Right lobe of liver (tissue), 6 donors: ENCODE measurements around the gene KIAA0825. TPM values are rescaled to one million over a fixed set of nuclear protein-coding genes. Genes with fewer than 3 reads are reported as not detected.

Experiments used
- ATAC-seq, 4 donors: fragments of 200-7000 bp; cut with Tn5 transposase; one replicate each; pipeline ENCODE4 v1.9.1; 2020; ENCODE audit warnings: mild to moderate bottlenecking in 4 of 4, moderate library complexity in 4 of 4
- DNase-seq, 3 donors: peaks; one replicate each; pipeline ENCODE4 v3.0.0-alpha.2; 2020
- H3K27ac ChIP-seq, 3 donors: fragments of 200-600 bp; one replicate each; pipeline ENCODE4 v1.8.0; 2022
- H3K27me3 ChIP-seq, 2 donors: fragments of 200-600 bp; one replicate each; pipeline ENCODE4 v1.8.0; 2022
- H3K36me3 ChIP-seq, 4 donors: fragments of 200-600 bp; sonication (generic) in 1 of 4; one replicate each; pipeline versions ENCODE4 v1.5.1 to v1.8.0; 2017 to 2022; ENCODE audit warnings: control low read depth in 1 of 4
- H3K4me1 ChIP-seq, 4 donors: fragments of 200-600 bp; sonication (generic) in 1 of 4; one replicate each; pipeline versions ENCODE4 v1.5.1 to v1.8.0; 2017 to 2022; ENCODE audit warnings: control low read depth in 1 of 4
- H3K4me3 ChIP-seq, 3 donors: fragments of 200-600 bp; one replicate each; pipeline ENCODE4 v1.8.0; 2022
- H3K9me3 ChIP-seq, 4 donors: fragments of 200-600 bp; sonication (generic) in 1 of 4; one replicate each; pipeline versions ENCODE4 v1.5.1 to v1.8.0; 2017 to 2022; ENCODE audit warnings: control low read depth in 1 of 4
- POLR2A ChIP-seq: fragments of 450-650 bp; IDR thresholded peaks from one replicate; pipeline ENCODE4 v1.6.1; 2017; ENCODE audit warnings: antibody characterized with exemption, mild to moderate bottlenecking
- WGBS: methylation state at CpG from one replicate; pipeline ENCODE4 v1.1.6; 2018; ENCODE audit warnings: low coverage, low lambda C conversion rate; ENCODE audit not compliant: insufficient coverage; ENCODE audit errors: missing lambda C conversion rate; 5-methylcytosine and 5-hydroxymethylcytosine counted together
- intact Hi-C, 2 donors: fragments of 100-400 bp; cut with DNase I; formaldehyde crosslinking; loops; one replicate each; pipeline versions ENCODE4 v1.11.2 to v1.14.1; 2022
- total RNA-seq, 6 experiments: library from RNA; depleted of rRNA in 2 of 6; stranded (reverse); fragments of >200 nt in 2 of 6; fragmentation: NEBNext Ultra II Directional in 3 of 6; extraction: Animal tissue kit (Norgen Biotek cat#: 25700) in 3 of 6; gene quantifications; one replicate each; pipeline versions ENCODE4 v1.1.0 to v1.2.4, GENCODE V29; 2016 to 2023
- TF ChIP-seq, protein P1 (sequence below), 4 donors: fragments of 200-600 bp in 3 of 4; fragments of 450-650 bp in 1 of 4; IDR thresholded peaks; one replicate each; pipeline versions ENCODE4 v1.5.1 to v1.8.0; 2016 to 2022; ENCODE audit warnings: antibody characterized with exemption in 4 of 4, mild to moderate bottlenecking in 2 of 4
- donor health status: DM: no; HTN: yes; CAD: no.
- donor health status: DM: no; HTN: no; CAD: no.
- donor health status: DM: no; HTN: no; CAD: no.
- donor health status: DM: no; HTN: yes; CAD: no.
- donor health status: DM: no; HTN: yes; CAD: no.

KIAA0825 gene
- total RNA-seq, 6 experiments from 2014 or later: 0.86 to 3.2 (median 1.7) TPM

GRCh38 chr5:94329115-94329514, 289.3 kb downstream of the KIAA0825 start:
- Histone ChIP-seq H3K27ac (no peak overlapping the region), H3K36me3 (no peaks in the 10 kb centered on the region), H3K4me1 (no peaks in the 10 kb centered on the region), H3K9me3 (peaks cover 0 to 4% (median 0%) of the 10 kb centered on the region in 4 donors), H3K4me3 (no peak overlapping the region), H3K27me3 (no peaks in the 10 kb centered on the region)
- intact Hi-C loops: no loop called here
- ATAC-seq (no peak), DNase-seq (no peak)
- 92% methylated on average over 1 of the region's 1 CpG for WGBS
- TF ChIP-seq POLR2A: no peak

GRCh38 chr5:94326586-94326985, 291.8 kb downstream of the KIAA0825 start:
- intact Hi-C loops: no loop called here
- WGBS: 84% methylated on average over 5 of the region's 5 CpGs

DNA sequence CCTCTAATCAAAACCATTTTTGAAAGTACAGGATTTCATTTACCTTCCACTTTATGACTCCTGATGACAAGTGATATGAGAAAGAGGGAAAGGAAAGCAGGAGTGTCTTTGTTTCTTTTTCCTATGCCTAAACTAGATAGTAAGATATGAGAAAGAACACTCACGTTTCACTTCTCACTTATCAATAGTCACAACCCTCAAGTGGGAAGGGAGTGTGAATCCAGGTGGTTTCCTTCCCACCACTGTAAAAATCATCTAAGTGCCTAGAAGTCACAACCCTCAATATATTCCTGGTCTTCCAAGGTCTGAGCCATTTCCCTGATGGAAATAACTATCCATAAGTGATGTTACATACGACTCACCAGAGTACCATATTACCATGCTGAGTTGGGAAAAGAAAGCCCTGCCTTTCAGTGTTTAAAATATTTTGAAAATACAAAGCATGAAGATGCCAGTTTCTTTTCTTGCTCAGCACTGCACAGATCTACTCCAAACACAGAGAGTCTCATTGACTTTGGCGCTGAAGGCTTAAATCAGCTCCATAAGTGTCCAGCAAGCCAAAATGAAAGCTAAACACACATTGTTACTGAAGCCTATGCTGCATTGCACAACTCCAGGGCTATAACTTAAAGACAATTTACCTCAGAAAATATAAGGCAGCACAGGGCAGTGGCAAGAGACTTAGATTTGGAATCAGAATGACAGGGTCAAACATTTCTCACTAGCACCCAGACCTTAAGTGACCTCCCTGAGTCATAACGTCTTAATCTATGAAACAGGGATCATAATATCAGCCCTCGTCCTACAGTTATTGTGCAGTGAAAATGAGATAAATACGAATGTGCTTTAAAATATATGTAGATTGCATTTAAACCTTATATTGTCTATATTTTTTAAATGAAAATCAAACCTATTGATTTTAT, 301.2 kb downstream of the KIAA0825 start:
- ATAC-seq (no peak), DNase-seq (no peak)
- no peaks in the 10 kb centered on the region for H3K4me1 ChIP-seq
- H3K4me3 ChIP-seq: no peak overlapping the region
- no peak overlapping the region for H3K27ac ChIP-seq
- intact Hi-C loops: no loop called here
- H3K9me3 ChIP-seq: no peaks in the 10 kb centered on the region
- TF ChIP-seq, protein P1, sequence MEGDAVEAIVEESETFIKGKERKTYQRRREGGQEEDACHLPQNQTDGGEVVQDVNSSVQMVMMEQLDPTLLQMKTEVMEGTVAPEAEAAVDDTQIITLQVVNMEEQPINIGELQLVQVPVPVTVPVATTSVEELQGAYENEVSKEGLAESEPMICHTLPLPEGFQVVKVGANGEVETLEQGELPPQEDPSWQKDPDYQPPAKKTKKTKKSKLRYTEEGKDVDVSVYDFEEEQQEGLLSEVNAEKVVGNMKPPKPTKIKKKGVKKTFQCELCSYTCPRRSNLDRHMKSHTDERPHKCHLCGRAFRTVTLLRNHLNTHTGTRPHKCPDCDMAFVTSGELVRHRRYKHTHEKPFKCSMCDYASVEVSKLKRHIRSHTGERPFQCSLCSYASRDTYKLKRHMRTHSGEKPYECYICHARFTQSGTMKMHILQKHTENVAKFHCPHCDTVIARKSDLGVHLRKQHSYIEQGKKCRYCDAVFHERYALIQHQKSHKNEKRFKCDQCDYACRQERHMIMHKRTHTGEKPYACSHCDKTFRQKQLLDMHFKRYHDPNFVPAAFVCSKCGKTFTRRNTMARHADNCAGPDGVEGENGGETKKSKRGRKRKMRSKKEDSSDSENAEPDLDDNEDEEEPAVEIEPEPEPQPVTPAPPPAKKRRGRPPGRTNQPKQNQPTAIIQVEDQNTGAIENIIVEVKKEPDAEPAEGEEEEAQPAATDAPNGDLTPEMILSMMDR (IDR thresholded peaks at IDR 0.05): no peak
- no peak for TF ChIP-seq POLR2A
- H3K27me3 ChIP-seq: no peaks in the 10 kb centered on the region
- H3K36me3 ChIP-seq: no peaks in the 10 kb centered on the region
- 75% methylated on average over 6 of the region's 6 CpGs for WGBS

More at GRCh38 chr5:94326586-94326985, 291.8 kb downstream of the KIAA0825 start:
- Histone ChIP-seq H3K9me3 (peaks cover 0 to 4% (median 0%) of the 10 kb centered on the region in 4 donors), H3K27me3 (no peaks in the 10 kb centered on the region), H3K27ac (no peak overlapping the region), H3K36me3 (no peaks in the 10 kb centered on the region), H3K4me3 (no peak overlapping the region), H3K4me1 (no peaks in the 10 kb centered on the region)
- no peak for TF ChIP-seq POLR2A
- TF ChIP-seq, protein P1 (IDR thresholded peaks at IDR 0.05): no peak
- ATAC-seq (no peak), DNase-seq (no peak)

GRCh38 chr5:94314460-94315131, 303.8 kb downstream of the KIAA0825 start:
- H3K27me3 ChIP-seq: no peaks in the 10 kb centered on the region
- no peaks in the 10 kb centered on the region for H3K4me1 ChIP-seq
- ATAC-seq (no peak), DNase-seq (no peak)
- H3K4me3 ChIP-seq: no peak overlapping the region
- 91% methylated on average over 7 of the region's 7 CpGs for WGBS
- no peaks in the 10 kb centered on the region for H3K9me3 ChIP-seq
- intact Hi-C loops: no loop called here
- H3K36me3 ChIP-seq: no peaks in the 10 kb centered on the region
- no peak for TF ChIP-seq POLR2A
- H3K27ac ChIP-seq: no peak overlapping the region

DNA sequence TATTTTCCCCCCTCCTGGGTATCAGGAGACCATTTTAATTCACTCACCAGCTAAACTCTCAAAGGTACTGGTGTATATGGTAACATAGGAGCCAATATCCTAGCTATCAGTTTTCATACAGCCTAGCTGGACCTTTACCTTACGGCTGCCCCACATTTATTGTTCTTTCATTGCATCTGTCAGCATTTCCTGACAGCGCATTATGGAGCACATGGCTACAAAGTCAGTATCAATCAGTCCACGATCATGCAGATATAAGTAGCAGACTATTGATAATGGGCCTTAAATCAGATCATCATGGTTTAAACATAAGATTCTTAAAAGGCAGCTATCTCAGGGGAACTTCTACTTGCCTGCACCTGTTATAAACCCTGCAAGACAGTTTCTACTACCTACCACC, 304.7 kb downstream of the KIAA0825 start:
- intact Hi-C loops: no loop called here
- no peak for ATAC-seq
- WGBS: 85% methylated on average over 3 of the region's 3 CpGs
- TF ChIP-seq, protein P1 (IDR thresholded peaks at IDR 0.05): no peak
- no peak for TF ChIP-seq POLR2A
- DNase-seq: no peak
- no peaks in the 10 kb centered on the region for H3K4me1 ChIP-seq
- no peak overlapping the region for H3K4me3 ChIP-seq
- H3K27ac ChIP-seq: no peak overlapping the region
- no peaks in the 10 kb centered on the region for H3K27me3 ChIP-seq
- no peaks in the 10 kb centered on the region for H3K9me3 ChIP-seq
- H3K36me3 ChIP-seq: no peaks in the 10 kb centered on the region
